ENCODE data around the gene APMAP.

Gene APMAP

GRCh38 chr20:25025091-25025861 is 32.7 kb upstream of the APMAP start:
- no peak for DNase-seq

DNA sequence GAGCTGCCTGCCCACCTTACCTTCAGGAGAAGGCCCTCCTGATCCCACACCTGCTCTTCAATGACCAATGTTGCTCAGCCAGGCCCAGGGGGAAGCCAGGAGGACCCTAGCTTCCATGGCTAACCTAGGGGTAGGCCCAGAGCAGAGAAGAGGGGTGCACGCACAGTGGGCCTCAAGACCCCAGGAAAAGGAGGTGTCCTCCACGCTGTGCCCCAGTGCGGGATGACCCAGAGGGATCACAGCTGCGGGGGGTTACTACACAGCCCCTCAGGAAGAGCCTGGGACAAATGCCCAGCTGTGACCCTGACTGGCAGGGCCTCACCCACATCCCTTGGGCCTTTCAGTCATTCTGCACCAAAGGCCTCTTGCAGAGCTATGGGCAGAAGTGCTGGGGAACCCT is 31.6 kb upstream of the APMAP start:
- no peak for DNase-seq

- no peak for DNase-seq
Measured at GRCh38 chr20:25023356-25023755, 30.8 kb upstream of the APMAP start.

DNA sequence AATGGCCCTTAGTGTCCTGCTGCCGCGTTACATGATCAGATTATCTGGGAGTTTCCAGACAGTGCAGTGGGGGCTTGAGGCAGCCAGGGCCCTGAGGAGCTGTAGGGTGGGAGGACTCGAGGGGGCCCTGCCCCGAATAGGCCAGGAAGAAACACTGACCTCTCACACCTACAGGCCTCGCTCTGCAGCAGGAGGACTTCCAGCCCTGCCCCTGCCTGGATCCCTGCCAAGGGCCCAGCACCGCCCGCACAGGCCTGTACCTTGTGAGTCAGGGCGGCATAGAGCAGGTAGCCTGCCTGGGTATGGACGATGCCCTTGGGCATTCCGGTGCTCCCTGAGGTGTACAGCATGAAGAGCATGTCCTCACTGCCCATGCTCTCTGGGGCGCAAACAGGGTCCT is 30.1 kb upstream of the APMAP start:
- no peak for DNase-seq

DNA sequence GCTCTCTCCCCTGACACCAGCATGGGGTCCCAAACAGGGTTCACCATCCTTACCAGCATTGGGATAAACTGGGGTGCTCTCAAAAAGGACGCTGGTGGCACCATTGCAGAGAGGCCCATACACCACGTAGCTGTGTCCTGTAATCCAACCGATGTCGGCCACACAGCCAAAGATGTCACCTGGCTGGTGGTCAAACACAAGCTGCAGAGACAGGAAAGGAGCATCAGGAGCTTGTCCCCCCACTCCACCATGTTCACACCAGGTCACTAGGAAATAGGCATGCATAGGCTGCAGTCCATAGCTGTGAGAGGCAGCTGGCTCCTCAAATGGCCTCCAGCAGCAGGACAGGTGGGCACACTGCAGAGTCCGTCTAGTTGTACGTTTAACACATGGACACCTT is 28.8 kb upstream of the APMAP start:
- no peak for DNase-seq

DNA sequence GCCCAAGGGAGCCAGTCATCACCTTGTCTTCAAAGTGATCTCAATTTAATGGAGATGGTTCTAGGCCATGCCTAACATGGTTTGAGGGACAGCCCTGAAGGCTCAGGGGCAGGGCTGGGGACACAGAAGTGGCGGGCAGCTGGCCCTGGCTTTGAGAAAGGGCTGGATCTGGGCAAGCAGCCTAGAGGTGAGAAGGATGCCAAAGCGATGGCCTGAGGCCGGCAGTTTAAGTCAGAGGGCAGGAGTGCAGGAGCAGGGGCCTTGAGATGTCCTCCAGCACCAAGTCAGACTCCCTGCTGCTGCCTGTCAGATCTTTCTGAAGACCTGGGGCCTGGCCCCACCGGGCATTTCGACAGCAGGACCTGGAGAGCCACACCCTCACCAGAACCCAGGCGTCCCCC is 28.4 kb upstream of the APMAP start:
- DNase-seq, result peak in 1 of 56 donors; percentile 26

DNA sequence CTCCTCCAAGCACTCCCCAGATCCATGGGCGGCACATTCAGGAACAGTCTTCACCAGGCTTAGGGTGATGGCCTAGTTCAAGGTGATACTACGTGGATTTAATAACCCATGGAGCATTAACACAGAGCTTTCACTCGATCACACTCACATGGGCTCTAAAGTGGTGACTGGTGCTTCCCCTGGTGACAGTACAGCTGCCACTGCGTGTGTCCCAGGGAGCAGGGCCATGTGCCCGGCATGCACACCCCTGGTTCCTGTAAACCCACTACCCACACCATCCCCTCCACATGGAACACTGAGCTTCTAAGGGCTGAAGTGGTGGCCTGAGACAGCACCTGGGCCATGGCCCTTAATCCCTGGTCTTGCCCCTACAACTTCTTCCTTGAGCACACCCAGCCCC is 27.8 kb upstream of the APMAP start:
- DNase-seq, result no peak

DNA sequence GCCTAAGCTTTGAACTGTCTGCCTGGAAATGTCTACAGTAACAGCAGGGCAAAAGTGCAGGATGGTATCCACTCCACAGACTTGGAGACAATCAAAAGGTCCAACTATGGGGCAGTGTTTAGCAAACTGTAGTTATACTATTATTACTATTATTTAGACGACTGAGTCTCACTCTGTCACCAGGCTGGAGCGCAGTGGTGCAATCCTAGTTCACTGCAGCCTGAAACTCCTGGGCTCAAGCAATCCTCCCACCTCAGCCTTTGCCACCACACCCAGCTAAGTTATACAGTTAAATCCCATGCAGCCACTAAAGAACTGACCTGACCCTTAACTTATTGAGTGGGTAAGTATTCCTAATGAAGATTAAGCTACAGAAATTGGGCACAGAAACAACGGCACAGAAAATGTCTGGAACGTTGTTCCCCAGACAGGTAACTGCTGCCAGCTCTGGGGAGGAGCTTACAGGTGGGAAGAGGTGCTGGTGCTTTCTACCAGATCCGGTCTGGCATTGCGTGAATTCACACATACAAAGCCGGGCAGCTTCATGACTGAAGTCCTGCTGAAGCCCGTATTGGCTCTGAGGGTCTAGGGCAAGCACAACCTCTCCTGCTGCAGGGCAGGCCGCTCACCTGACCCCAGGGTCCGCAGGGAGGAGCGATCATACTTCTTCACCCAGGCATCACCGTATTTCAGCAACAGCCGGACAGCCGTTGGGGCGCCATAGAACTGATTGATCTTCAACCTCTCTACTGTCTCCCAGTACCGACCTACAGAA is 27.0 kb upstream of the APMAP start:
- no peak for DNase-seq

DNA sequence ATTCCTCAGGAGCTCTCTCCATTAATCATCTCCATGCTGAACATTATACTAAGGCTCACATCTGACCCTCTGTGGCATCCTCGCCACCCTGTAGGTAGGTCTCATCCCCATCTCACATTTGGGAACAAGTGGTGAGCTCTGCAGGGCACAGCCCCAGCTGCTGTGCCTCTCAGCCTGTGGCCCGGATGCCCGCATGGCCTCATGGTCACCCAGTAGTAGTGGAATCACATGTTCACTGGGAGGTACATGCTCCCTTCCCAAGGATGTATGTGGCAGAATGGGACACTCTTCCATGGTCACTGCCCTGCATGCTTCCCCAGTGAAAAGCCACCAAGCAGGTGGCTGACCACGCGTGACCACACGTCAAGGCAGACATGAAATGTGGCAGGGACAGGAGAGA is 26.3 kb upstream of the APMAP start:
- no peak for DNase-seq

GRCh38 chr20:25018425-25018824 is 25.9 kb upstream of the APMAP start:
- no peak for DNase-seq

GRCh38 chr20:25017257-25017803 is 24.8 kb upstream of the APMAP start:
- no peak for DNase-seq

- no peak for DNase-seq
Measured at GRCh38 chr20:25016471-25016870, 23.9 kb upstream of the APMAP start.

DNA sequence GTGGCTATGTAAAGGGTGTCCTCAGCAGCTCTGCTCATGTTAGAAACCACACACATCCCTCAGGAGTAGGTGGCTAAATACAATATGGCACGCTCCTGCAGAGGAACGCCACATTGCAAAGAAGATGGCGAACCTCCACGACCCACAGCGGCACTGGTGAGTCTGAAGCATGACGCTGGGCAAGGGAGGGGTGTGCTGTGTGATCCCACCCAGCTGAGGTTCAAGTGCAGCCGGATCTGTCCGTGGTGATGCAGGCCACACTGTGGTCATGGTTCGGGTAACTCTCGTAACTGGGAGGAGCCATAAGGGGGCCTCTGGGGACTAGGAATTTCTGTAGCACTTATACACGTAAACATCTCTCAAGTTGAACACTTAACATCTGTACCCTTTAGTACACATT is 23.4 kb upstream of the APMAP start:
- no peak for DNase-seq

- DNase-seq, result no peak
Measured at GRCh38 chr20:25014816-25015215, 22.3 kb upstream of the APMAP start.

DNA sequence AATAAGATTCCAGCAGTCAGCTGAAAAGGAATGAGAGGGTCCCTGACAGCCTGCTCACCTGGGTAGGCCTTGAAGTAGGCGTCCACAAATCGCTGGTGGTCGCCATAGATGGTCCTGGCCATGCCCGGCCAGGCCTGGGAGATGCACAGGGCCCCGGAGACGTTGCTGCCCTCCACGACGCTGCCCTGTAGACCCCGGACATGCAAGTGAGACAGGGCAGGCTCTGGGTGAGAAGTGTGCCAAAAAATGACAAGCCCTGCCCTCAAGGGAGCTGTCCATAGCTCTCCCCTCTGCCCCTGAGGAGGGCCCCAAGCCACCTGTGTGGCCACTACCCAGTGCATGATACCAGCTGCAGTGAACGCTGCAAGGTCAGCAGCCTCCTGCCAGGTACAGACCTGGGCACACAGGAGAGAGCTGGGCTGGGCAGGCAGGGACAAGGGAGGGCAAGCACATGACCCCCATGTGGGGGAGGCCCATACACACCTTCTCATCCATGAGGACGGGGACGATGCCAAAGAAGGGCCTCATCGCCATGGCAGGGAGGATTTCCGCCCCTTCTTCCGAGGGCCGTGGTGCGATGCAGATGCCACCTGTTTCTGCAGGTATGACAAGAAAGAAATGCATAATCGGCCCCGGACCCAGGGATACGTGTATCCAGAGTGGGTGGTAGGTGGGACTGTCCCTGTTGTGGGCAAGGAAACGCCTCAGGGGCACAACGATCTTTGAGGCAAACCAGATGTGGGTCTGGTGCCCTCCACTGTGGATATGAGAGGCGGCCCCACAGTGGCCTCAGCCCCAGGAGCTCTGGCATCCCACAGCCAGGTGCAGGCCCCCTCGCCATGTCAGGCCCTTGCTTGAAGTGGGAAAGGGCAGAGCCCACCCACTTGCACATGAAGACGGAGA is 21.2 kb upstream of the APMAP start:
- DNase-seq, result no peak

GRCh38 chr20:25012616-25013189 is 20.2 kb upstream of the APMAP start:
- DNase-seq, result no peak

DNA sequence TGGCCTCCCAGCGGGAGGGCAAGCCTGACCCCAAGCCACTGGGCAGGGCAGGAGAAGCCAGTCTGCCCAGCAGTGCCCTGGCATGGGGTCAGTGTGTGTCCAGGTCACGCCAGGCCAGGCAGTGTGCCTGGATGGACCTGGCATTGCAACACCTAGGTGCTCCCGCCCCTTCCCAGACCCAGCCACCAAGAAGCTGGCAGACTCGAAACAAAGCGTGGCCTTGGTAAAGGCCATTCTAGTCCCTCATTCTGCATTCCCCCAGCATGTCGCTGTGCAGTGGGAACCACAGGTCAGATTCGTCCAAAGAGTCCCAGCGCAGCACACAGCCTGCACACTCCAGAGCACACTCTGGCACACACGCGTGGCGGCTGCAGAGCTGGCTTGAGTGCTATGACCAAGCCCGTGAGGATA is 19.3 kb upstream of the APMAP start:
- DNase-seq, result peak in 4 of 56 donors; percentile 33 to 57 (median 38)

- no peak for DNase-seq
Measured at GRCh38 chr20:25011261-25011660, 18.7 kb upstream of the APMAP start.

DNA sequence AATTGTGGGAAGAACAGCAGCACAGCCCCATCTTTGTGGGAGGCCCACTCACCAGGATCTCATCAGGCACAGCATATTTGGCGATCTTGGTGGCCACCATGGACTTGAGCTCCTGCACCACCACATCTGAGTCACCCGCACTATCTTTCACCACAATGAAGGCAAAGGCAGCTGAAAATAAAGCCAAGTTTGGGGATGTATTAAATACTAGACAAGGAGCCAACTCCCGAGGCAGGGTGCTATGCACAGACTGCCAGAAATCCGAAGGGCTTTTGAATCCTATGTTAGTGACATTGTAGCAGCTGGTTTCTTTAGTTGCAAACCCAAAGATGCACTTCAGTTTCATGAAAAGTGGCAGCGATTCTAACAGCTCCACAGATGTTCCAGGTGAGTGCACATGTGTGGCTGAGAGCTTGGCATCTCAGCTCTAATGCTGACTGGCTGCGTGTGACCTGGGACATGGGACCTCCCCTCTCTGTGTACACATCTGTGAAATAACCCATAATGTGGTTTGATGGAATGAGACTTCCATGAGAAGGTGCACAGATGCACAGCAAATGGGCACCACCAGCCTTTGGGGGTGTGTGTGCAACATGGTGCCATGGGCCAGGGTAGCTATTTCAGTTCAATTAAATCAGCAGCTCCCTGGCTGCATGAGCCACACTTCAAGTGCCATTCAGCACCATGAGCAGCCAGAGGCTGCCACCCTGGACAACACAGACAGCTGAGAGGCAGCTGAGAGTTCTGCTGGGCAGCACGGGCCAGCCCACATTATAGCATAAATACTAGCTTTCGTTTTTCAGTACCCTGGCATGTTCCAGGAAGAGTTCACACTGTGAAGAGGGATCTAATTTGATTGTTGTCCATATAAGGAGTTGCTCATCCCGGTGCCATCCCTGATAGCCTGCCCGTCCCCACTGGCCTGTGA is 16.9 kb upstream of the APMAP start:
- DNase-seq, result peak in 3 of 56 donors; percentile 20 to 28 (median 27)

Data from amygdala (tissue), 56 donors.